H1 (cell line): ENCODE results near the gene DHX57. TPM values are rescaled to one million over a fixed set of nuclear protein-coding genes. Genes with fewer than 3 reads are reported as not detected.

Source experiments
- CTCF ChIA-PET: fragments of 300-600 bp; sonication (Branson Sonifier 250); formaldehyde crosslinking; loops from one replicate; lab custom pipeline; 2021; ENCODE audit not compliant: partially characterized antibody; lab: Charles Lee
- POLR2A ChIA-PET: fragments of 300-600 bp; sonication (Branson Sonifier 250); formaldehyde crosslinking; loops from one replicate; lab custom pipeline; 2021; ENCODE audit warnings: inconsistent platforms; ENCODE audit not compliant: partially characterized antibody; lab: Charles Lee
- DNase-seq, 2 experiments: peaks; one replicate each; pipeline versions ENCODE4 v3.0.0 to v3.0.0-alpha.2; 2010 to 2022; ENCODE audit warnings: low spot score in 2 of 2, low read depth in 1 of 2, mixed read lengths in 1 of 2
- FAIRE-seq: peaks from 2 replicates; lab custom pipeline; 2011; peaks lifted over from hg19 to GRCh38; lab: Jason Lieb, UNC
- H2AFZ ChIP-seq: 2 replicates; pipeline ENCODE4 v1.8.1; 2012; ENCODE audit warnings: low read length, inconsistent platforms
- H2AK5ac ChIP-seq: 2 replicates; pipeline ENCODE4 v1.6.1; 2013; ENCODE audit warnings: low read depth, low read length
- H2BK120ac ChIP-seq: replicated peaks from 2 replicates; pipeline ENCODE3; 2013; ENCODE audit warnings: low read depth, low read length, inconsistent platforms
- H2BK12ac ChIP-seq: 2 replicates; pipeline ENCODE4 v1.6.1; 2013; ENCODE audit warnings: low read depth, low read length
- H2BK15ac ChIP-seq: 2 replicates; pipeline ENCODE4 v1.6.1; 2013; ENCODE audit warnings: low read length
- H2BK20ac ChIP-seq: 2 replicates; pipeline ENCODE4 v1.6.1; 2013; ENCODE audit warnings: low read length
- H2BK5ac ChIP-seq: 2 replicates; pipeline ENCODE4 v1.6.1; 2013; ENCODE audit warnings: low read depth, low read length
- H3K14ac ChIP-seq: 2 replicates; pipeline ENCODE4 v1.6.1; 2013; ENCODE audit warnings: inconsistent platforms; ENCODE audit not compliant: insufficient read length
- H3K18ac ChIP-seq: 2 replicates; pipeline ENCODE4 v1.6.1; 2013; ENCODE audit warnings: low read length; ENCODE audit errors: extremely low read depth
- H3K23ac ChIP-seq: 2 replicates; pipeline ENCODE4 v1.6.1; 2013; ENCODE audit warnings: inconsistent platforms; ENCODE audit not compliant: insufficient read length
- H3K23me2 ChIP-seq: 2 replicates; pipeline ENCODE4 v1.6.1; 2013; ENCODE audit warnings: low read depth, low read length
- H3K27ac ChIP-seq: 2 replicates; pipeline ENCODE4 v1.6.1; 2011; ENCODE audit warnings: low read depth, low read length, inconsistent platforms
- H3K27me3 ChIP-seq, 4 experiments: replicated peaks in 1 of 4; 1 replicate in 1 of 4; 2 replicates in 3 of 4; pipeline versions ENCODE4 v1.6.1 to v1.8.1; 2011 to 2013; ENCODE audit warnings: low read length in 3 of 4, mild to moderate bottlenecking in 3 of 4, inconsistent platforms in 2 of 4, mixed read lengths in 2 of 4, moderate library complexity in 1 of 4; ENCODE audit not compliant: control insufficient read depth in 3 of 4, insufficient read depth in 3 of 4; ENCODE audit errors: extremely low read depth in 1 of 4
- H3K36me3 ChIP-seq, 4 experiments: 2 replicates each; pipeline versions ENCODE4 v1.6.1 to v1.8.1; 2011 to 2013; ENCODE audit warnings: mild to moderate bottlenecking in 4 of 4, low read length in 3 of 4, moderate library complexity in 2 of 4, control low read depth in 1 of 4, inconsistent platforms in 1 of 4; ENCODE audit not compliant: insufficient read depth in 4 of 4, control insufficient read depth in 2 of 4
- H3K4ac ChIP-seq: replicated peaks from 2 replicates; pipeline ENCODE3; 2013; ENCODE audit warnings: low read length, low read depth, mixed read lengths, inconsistent platforms; ENCODE audit not compliant: insufficient read length
- H3K4me1 ChIP-seq, 4 experiments: replicated peaks in 1 of 4; 1 replicate in 1 of 4; 2 replicates in 3 of 4; pipeline versions ENCODE4 v1.6.1 to v1.8.1; 2011 to 2013; ENCODE audit warnings: low read length in 3 of 4, inconsistent platforms in 2 of 4, mixed read lengths in 1 of 4; ENCODE audit not compliant: insufficient read depth in 4 of 4, control insufficient read depth in 3 of 4
- H3K4me2 ChIP-seq, 2 experiments: 2 replicates each; pipeline versions ENCODE4 v1.6.1 to v1.8.1; 2011 to 2013; ENCODE audit warnings: low read depth in 2 of 2, low read length in 2 of 2, control low read depth in 1 of 2, inconsistent platforms in 1 of 2, mild to moderate bottlenecking in 1 of 2; ENCODE audit not compliant: insufficient read depth in 1 of 2
- H3K4me3 ChIP-seq, 4 experiments: fragments of 200-600, 300-600 bp in 1 of 4; sonication (generic), shearing (Covaris generic), sonication (Bioruptor Twin) in 1 of 4; 2 replicates each; pipeline versions ENCODE4 v1.5.1 to v1.8.1; 2011 to 2016; ENCODE audit warnings: low read length in 4 of 4, low read depth in 3 of 4, control low read depth in 2 of 4, inconsistent platforms in 2 of 4, mild to moderate bottlenecking in 2 of 4, mixed read lengths in 1 of 4, moderate library complexity in 1 of 4; ENCODE audit not compliant: insufficient read depth in 2 of 4; ENCODE audit errors: extremely low read depth in 1 of 4
- H3K56ac ChIP-seq: replicated peaks from 2 replicates; pipeline ENCODE3; 2013; ENCODE audit warnings: low read depth, mild to moderate bottlenecking, mixed read lengths, low read length, inconsistent platforms; ENCODE audit not compliant: insufficient read length
- H3K79me1 ChIP-seq: 2 replicates; pipeline ENCODE4 v1.6.1; 2013; ENCODE audit warnings: low read depth, low read length, control low read depth
- H3K79me2 ChIP-seq, 2 experiments: 2 replicates each; pipeline versions ENCODE4 v1.6.1 to v1.8.1; 2012 to 2013; ENCODE audit warnings: low read length in 2 of 2, mild to moderate bottlenecking in 2 of 2, inconsistent platforms in 1 of 2; ENCODE audit not compliant: insufficient read depth in 2 of 2, control insufficient read depth in 1 of 2
- H3K9ac ChIP-seq, 4 experiments: replicated peaks in 1 of 4; 1 replicate in 1 of 4; 2 replicates in 3 of 4; pipeline versions ENCODE4 v1.6.1 to v1.8.1; 2011 to 2013; ENCODE audit warnings: low read depth in 3 of 4, low read length in 3 of 4, control low read depth in 2 of 4, mild to moderate bottlenecking in 2 of 4, moderate library complexity in 2 of 4, inconsistent platforms in 1 of 4; ENCODE audit errors: extremely low read depth in 1 of 4
- H3K9me3 ChIP-seq, 2 experiments: 2 replicates each; pipeline versions ENCODE4 v1.6.1 to v1.8.1; 2012 to 2013; ENCODE audit warnings: mild to moderate bottlenecking in 2 of 2, moderate library complexity in 2 of 2, control low read depth in 1 of 2, inconsistent platforms in 1 of 2, low read depth in 1 of 2, low read length in 1 of 2, mixed read lengths in 1 of 2; ENCODE audit not compliant: insufficient read depth in 2 of 2
- H4K20me1 ChIP-seq, 2 experiments: replicated peaks in 1 of 2; 2 replicates each; pipeline versions ENCODE3 to v1.8.1; 2011 to 2013; ENCODE audit warnings: inconsistent platforms in 2 of 2, low read length in 2 of 2, mild to moderate bottlenecking in 1 of 2; ENCODE audit not compliant: insufficient read depth in 2 of 2, control insufficient read depth in 1 of 2
- H4K5ac ChIP-seq: 2 replicates; pipeline ENCODE4 v1.6.1; 2013; ENCODE audit warnings: low read length, low read depth, mixed read lengths, inconsistent platforms; ENCODE audit not compliant: insufficient read length
- H4K8ac ChIP-seq: 2 replicates; pipeline ENCODE4 v1.8.0; 2013; ENCODE audit warnings: mild to moderate bottlenecking, moderate library complexity, low read length, inconsistent platforms; ENCODE audit not compliant: insufficient read depth; ENCODE audit errors: extremely low read depth
- H4K91ac ChIP-seq: replicated peaks from 2 replicates; pipeline ENCODE3; 2013; ENCODE audit warnings: low read length, mixed read lengths, inconsistent platforms; ENCODE audit not compliant: insufficient read length
- EGR1 ChIP-seq: IDR thresholded peaks from 2 replicates; pipeline ENCODE4 v1.6.1; 2011; ENCODE audit warnings: low read depth, low read length, borderline replicate concordance
- EP300 ChIP-seq, 2 experiments: IDR thresholded peaks; 1 replicate in 1 of 2; 2 replicates in 1 of 2; pipeline ENCODE4 v1.6.1; 2011 to 2012; ENCODE audit warnings: low read depth in 2 of 2, low read length in 2 of 2, mild to moderate bottlenecking in 2 of 2, borderline replicate concordance in 1 of 2, inconsistent platforms in 1 of 2, moderate library complexity in 1 of 2
- KDM4A ChIP-seq: IDR thresholded peaks from one replicate; pipeline ENCODE4 v1.7.1; 2012; ENCODE audit warnings: low read depth, mild to moderate bottlenecking, moderate library complexity, low read length, inconsistent platforms; ENCODE audit not compliant: severe bottlenecking
- MAX ChIP-seq: IDR thresholded peaks from 2 replicates; pipeline ENCODE4 v1.6.1; 2012; ENCODE audit warnings: inconsistent platforms
- SRF ChIP-seq: IDR thresholded peaks from 2 replicates; pipeline ENCODE4 v1.6.1; 2011; ENCODE audit warnings: mild to moderate bottlenecking, low read depth, low read length, moderate library complexity
- TAF1 ChIP-seq: IDR thresholded peaks from 2 replicates; pipeline ENCODE4 v1.6.1; 2011; ENCODE audit warnings: mild to moderate bottlenecking, low read depth, low read length
- TBP ChIP-seq: IDR thresholded peaks from 2 replicates; pipeline ENCODE4 v1.6.1; 2011; ENCODE audit warnings: low read depth, low read length, improper control_type of control experiment
- WGBS, 2 experiments: shearing (Covaris generic) in 1 of 2; methylation state at CpG; one replicate each; pipeline versions ENCODE4 v1.1.6 to v1.1.7; 2013 to 2015; ENCODE audit warnings: low lambda C conversion rate in 2 of 2, mixed read lengths in 2 of 2, inconsistent platforms in 1 of 2, low coverage in 1 of 2, missing lambda C conversion rate in 1 of 2; ENCODE audit not compliant: insufficient replicate concordance in 2 of 2, insufficient coverage in 1 of 2, insufficient read length in 1 of 2; ENCODE audit errors: extremely low coverage in 1 of 2, missing lambda C conversion rate in 1 of 2; 5-methylcytosine and 5-hydroxymethylcytosine counted together
- polyA plus RNA-seq, 7 experiments: library from polyadenylated mRNA; depleted of rRNA in 3 of 7; stranded (reverse) in 5 of 7; unstranded in 2 of 7; fragments of >200 nt in 5 of 7; fragments of 200-250 nt in 2 of 7; gene quantifications; 1 replicate in 5 of 7; 2 replicates in 1 of 7; 4 replicates in 1 of 7; pipeline versions ENCODE4 v1.2.1 to v1.2.3, GENCODE V29; 2011 to 2013; ENCODE audit warnings: missing spikeins in 2 of 7, mixed read lengths in 2 of 7
- total RNA-seq: library from RNA; stranded (reverse); fragmentation: NEBNext Ultra II Directional; extraction: Animal tissue kit (Norgen Biotek cat#: 25700); gene quantifications from 2 replicates; pipeline ENCODE4 v1.2.1, GENCODE V29; 2021
- TF ChIP-seq, protein P1 (sequence below): IDR thresholded peaks from 2 replicates; pipeline ENCODE4 v1.6.1; 2011; ENCODE audit warnings: low read length, improper control_type of control experiment

Gene DHX57
- total and polyA plus RNA-seq, 2 of the 8 experiments (the other 6 are each of a cell fraction or from before 2014, with no cell fraction given), result 10.7 to 32.9 TPM

DNA sequence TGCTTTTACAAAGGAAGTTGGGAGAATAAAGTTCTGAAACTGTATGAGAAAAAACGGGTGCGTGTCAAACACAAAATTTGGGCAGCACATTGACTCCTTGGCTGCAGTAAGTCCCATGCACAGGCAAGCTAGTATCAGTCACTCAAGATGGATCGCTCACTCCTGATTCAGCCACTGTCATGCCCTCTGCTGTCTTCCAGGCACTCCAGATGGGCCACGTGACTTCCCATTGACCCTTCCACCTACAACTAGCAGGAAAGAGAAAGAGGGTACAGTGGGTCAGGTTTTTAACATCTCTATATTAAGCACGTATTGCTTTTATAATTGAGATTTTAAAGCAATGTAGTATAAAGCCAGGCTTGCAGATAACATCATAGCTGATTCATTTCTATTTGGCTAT, 22.5 kb upstream of the DHX57 start:
- Histone ChIP-seq H3K4ac (no peak overlapping the region), H4K5ac (no peak overlapping the region), H3K9me3 (no peaks in the 10 kb centered on the region), H2AFZ (0 out of 2 replicates have a peak overlapping the region, but pooled peaks have one; percentile 49), H4K8ac (no peak overlapping the region), H3K27me3 (no peaks in the 10 kb centered on the region), H2AK5ac (no peak overlapping the region), H3K27ac (no peak overlapping the region), H3K4me3 (no peak overlapping the region), H2BK12ac (no peak overlapping the region), H3K14ac (no peak overlapping the region), H3K56ac (no peak overlapping the region), H3K79me1 (no peaks in the 10 kb centered on the region), H2BK20ac (no peak overlapping the region), H2BK5ac (no peak overlapping the region), H3K9ac (no peak overlapping the region), H3K4me2 (no peak overlapping the region), H3K4me1 (no peaks in the 10 kb centered on the region), H3K18ac (no peak overlapping the region), H2BK120ac (no peak overlapping the region), H4K20me1 (no peaks in the 10 kb centered on the region), H4K91ac (no peak overlapping the region), H3K23me2 (no peaks in the 10 kb centered on the region), H3K36me3 (no peaks in the 10 kb centered on the region), H2BK15ac (no peak overlapping the region), H3K79me2 (no peaks in the 10 kb centered on the region), H3K23ac (no peak overlapping the region)
- WGBS, 2 experiments, result 78% methylated on average over 5 of the region's 5 CpGs; no CpG with 5 or more reads in 1 of the 2 experiments
- CTCF ChIA-PET, result interaction anchor here (2.8 kb wide), 1 partner anchor 22 kb away, joined by 7 read pairs; the partner anchor contains the start of genes DHX57 and MORN2
- no peak for TF ChIP-seq SRF
- TF ChIP-seq, protein P1, sequence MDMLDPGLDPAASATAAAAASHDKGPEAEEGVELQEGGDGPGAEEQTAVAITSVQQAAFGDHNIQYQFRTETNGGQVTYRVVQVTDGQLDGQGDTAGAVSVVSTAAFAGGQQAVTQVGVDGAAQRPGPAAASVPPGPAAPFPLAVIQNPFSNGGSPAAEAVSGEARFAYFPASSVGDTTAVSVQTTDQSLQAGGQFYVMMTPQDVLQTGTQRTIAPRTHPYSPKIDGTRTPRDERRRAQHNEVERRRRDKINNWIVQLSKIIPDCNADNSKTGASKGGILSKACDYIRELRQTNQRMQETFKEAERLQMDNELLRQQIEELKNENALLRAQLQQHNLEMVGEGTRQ, result peak; percentile 35; the same call in 1 of the 2 replicates
- no peak for TF ChIP-seq TBP
- TF ChIP-seq EGR1, result no peak
- no peak for TF ChIP-seq TAF1
- 0 out of 2 replicates have a peak, but pooled peaks have one; percentile 7 for TF ChIP-seq MAX
- no peak for TF ChIP-seq KDM4A
- no peak for TF ChIP-seq EP300 (IDR thresholded peaks at IDR 0.05; ENCODE audit: borderline replicate concordance in 1 of 2, low read depth in 2 of 2, low read length in 2 of 2)
- FAIRE-seq (no peak), DNase-seq (no peak)
- POLR2A ChIA-PET, result no interaction called here
